Measurements from ENCODE around the gene CCDC8.
"Not testable (repeated sequence)": the region's sequence is repeated elsewhere in the genome, so short reads cannot be mapped to it uniquely, and the experiment has no call there.

The CCDC8 gene

DNA sequence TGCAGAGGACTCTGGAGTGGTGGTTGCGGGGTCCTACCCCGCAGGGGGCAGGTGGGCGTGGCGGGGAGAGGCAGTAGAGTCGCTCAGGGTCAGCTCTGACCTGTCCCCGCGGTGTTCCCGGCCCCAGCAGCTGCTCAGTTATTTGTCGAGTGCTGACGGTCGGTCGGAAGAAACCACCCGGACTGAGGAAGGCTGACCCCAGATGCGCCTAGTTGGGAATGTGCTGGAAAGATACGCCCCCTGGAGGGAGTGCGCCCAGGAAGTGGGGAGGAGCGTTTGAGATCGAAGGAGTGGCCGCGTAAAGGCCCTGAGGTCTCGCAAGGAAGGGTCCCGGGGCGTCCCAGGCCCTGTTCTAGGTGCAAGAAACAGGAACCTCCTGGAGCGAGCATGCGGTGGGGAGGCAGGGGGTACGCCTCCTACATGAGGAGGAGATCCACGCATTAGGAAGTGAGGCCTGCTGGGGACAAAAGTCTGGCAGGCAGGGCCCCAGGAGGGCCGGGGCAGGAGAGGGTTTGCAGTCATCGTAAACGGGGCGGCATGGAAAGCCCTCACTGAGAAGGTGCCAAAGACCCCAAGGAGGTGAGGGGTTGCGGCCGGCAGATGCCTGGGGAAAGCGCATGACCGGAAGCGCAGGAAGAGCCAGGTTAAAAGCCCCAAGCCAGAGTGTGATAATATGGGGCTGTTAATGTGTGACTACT is 9.2 kb downstream of the CCDC8 start:
- DNase-seq, result no peak

DNA sequence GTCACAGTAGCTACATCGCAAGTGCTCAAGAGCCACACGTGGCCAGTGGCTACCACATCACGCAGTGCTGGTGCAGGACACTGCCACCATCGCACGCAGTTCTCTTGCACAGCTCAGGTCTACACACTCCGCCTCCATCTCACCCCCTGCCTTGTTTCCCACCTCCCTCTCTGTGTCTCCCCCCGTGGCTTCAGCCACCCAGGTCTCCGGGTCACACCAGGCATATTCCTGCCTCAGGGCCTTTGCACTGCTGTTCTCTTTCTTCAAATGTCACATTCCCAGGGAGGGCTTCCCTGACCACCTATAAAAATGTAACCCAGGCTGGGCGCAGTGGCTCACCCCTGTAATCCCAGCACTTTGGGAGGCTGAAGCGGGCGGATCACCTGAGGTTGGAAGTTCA is 10.6 kb downstream of the CCDC8 start:
- no peak for DNase-seq

DNA sequence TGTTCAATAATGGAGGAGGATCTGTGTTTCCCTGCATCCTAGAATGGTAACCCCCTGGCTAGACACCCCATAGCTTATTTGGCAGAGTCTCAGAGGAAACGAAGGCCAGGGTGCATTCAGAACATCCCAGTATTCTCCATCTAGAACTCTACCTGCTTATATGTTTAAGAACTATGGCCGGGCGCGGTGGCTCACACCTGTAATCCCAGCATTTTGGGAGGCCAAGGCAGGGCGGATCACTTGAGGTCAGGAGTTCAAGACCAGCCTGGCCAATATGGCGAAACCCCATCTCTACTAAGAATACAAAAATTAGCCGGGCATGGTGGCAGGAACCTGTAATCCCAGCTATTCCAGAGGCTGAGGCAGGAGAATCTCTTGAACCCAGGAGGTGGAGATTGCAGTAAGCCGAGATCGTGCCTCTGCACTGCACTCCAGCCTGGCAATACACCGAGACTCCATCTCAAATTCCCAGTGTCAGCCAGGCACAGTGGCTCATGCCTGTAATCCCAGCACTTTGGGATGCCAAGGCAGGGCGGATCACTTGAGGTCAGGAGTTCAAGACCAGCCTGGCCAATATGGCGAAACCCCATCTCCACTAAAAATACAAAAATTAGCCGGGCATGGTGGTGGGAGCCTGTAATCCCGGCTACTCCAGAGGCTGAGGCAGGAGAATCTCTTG is 15.4 kb downstream of the CCDC8 start:
- DNase-seq, result not testable (repeated sequence)

DNA sequence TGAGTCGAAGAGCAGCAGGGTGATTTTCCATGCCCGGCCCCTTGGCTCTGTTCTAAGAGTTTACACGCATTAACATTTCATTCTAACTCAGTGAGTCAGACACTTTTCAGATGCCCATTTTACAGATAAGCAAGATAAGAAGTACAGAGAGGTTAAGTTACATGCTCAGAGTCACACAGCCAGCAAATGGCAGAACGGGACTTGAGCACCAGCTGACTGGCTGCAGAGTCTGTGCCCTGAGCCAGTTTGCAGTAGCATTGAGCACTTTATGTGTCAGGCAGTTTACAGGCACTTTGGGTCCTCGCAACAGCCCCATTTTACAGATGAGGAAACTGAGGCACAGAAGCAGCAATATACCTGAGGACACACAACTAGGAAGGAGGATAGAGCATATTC is 19.0 kb downstream of the CCDC8 start:
- no peak for DNase-seq

DNA sequence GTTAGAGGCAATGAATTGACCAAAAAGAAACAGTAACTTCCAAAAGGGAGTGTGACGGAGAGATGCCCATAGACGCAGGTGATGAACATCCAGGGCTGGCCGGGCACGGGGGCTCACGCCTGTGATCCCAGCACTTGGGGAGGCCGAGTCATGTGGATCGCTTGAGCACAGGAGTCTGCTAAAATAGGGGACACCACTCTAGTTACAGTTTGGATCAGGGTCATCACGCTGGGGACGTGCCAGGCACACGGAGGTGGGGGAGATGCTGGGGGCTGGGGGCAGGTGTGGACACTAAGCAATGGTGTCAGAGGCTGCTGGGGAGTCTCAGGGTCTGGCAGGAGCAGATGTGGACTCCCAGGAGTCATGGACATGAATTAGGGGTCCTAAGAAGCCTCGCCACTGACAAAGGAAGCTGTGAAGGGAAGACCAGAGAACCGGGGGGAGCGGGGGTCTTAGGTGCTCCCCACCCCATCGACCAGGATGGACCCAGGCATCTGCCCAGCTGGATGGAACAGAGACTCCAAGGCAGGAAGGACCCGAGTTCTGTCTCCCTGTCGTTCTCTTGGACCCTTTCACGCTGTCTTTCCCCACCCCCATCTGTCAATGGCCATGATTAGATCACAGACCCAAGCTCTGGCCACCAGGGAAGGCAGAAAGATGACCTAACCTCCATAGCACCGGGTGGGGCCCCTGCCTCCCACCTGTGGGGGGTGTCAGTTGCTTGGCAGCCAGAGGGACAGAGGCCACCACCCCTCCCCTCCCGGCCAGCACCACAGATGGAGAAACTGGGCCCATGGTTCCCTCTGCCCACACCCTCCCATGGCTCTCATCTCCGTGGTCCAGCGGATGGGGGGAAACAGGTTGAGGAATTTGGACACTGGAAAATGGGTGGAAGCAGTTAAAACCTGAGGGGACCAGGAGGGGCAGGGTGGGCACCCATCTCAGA is 19.6 kb downstream of the CCDC8 start:
- DNase-seq, result no peak

DNA sequence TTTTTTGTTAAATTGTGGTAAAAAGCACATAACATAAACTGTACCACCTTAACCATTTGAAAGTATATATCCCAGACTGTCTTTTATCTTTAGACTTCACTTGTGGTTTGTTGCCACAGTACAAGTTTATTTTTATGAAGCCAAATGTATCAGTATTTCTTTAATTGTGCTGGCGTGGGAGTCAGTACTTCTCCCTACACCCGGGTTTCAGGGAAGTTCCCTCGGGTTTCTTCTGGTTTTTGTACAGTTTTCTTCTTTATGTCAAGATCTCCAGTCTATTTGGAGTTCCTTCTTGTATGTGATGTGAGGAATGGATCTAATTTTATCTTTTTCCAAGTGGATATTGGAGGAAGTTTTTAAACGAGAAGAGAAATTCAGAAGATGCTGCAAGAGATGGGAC is 20.5 kb downstream of the CCDC8 start:
- DNase-seq, result no peak

DNA sequence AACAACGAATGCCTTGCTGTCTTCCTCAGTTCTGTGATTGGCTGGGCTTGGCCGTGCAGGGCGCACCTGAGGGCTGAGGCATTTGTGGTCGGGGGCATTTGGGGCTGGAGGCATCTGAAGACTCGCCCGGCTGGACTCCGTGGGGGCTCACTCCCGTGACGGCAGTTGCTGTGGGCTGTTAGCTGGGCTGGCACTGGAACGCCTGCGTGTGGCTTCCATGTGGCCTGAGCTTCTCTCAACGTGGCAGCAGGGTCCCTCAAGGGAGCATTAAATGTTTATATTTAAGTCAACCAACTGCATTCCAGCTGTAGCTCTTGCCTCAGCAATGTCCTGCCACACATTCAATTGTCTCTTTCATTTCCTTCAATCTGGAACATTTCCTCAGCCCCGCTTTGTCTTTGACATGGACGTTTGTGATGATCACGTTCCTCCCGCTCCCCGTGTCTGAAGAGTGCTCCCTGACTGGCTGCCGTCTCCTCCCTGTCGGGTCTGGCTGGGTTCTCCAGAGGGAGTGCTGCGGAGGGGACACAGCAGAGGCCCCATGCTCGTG is 21.0 kb downstream of the CCDC8 start:
- no peak for DNase-seq

DNA sequence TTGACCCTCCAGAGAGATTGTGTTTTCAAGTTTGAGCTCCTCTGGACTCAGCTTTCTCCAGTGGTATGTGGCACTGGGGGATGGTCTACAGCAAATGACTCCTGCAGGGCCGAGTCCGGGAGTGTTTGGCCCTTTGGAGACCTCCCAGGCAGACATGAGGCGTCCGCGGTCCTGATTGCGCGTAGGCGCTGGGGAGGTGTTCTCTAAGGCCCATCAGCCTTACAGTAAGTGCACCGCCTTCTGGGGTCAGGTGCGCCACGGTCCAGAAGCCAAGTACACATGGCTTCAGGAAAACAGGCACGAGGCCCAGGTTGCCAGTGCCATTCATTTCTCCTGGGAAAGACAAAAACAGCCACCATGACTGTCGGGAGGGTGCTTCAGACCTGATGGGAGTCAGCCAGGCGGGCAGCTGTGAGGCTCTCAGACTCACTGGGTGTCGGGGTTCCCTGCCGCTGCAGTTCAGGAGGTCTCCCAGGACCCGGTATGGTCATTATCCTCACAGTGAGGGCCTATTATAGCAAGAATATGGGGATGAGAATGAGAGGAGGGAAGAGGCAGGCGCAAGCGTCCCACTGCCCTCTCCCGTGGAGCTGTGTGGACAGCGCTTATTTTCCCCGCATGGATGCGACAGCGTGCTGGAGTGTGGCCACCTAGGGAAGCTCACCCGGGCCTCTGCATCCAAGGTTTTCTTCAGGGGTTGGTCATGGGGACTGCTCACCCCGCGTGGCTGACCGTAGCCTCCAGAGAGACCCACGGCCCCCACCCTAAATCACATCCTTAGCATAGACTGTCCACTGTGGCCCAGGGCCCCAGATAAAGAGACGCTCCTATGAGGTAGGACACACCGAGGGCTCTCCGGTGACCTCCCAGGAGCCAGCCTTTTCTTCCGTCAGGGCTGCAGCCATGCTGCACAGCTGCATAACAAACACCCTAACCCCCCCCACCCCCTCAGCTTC is 21.8 kb downstream of the CCDC8 start:
- no peak for DNase-seq

DNA sequence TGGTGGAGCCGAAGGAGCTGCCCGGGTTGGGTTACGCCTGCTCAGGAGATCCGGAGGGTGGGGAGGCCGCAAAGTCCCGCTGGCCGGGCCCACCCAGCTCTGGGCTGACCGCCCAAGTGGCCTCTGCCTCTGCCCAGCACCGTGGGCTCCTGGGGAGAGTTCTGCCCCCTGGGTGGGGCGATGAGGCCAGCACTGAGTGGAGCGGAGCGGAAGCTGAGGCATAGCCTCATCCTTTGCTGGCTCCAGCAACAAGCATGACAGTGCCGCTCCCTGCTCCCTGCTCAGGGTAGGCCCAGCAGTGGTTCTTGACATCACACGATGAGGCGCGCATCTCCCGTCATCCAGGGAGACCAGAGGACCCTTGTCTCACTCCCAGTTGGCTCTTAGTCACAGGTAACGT is 22.5 kb downstream of the CCDC8 start:
- no peak for DNase-seq

DNA sequence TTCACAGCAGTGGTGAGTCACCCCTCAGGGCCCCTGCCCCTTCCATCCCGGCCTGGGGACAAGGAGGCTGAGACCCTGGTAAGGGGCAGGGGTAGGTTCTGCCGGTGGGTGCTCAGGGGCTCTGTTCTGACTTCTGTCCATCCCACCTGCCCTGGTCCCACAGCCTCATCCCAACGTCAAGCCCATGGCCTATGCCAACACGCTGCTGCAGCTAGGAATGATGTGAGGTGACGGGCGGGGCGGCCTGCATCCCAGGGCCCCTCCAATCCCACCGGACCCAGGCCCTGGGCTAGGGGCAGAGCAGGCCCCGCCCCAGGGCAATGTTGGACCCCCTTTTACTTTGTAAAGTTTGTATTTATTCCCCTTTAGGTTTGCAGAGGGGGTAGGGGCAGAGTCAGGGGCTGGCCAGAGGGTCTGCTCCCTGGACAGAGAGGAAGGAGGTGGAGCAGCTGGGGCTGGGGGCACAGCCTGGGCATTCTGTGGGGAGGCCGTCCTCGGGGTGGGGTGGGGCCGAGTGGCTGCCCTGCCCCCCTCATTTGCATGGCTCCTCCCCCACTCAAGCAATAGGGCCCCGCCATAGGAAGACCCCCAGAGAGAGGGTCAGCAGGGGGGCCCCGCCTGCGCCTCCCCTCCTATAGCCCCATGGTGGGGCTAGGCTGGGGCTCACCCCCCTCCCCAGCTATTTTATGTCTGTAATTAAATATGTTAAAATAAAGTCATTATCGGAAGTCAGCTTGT is 23.1 kb downstream of the CCDC8 start:
- no peak for DNase-seq

DNA sequence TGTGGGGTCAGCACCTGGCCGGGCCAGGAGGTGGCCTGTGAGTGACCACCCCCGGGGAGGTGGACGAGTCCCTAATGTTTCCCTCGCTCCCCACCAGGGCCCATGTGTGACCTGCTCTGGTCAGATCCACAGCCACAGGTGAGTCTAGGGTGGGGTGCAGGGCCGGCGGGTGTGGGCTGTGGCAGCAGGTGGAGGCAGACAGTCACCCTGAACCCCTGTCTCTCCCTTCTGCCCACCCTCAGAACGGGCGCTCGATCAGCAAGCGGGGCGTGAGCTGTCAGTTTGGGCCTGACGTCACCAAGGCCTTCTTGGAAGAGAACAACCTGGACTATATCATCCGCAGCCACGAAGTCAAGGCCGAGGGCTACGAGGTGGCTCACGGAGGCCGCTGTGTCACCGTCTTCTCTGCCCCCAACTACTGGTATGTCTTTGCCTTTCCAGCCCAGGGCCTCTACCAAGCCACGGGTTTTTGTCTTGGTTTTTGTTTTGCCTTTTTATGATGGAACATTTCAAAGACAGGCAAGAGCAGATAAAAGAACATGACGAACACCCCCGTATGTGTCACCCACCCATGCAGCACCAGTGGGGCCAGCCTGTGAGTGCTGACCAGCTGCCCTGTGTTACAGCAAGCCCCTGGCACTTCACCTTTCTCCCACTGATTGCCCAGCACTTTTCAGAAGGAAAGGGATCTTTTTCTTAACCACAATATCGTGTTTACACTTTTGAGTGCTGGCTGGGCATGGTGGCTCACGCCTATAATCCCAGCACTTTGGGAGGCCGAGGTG is 24.9 kb downstream of the CCDC8 start:
- DNase-seq, result no peak

DNA sequence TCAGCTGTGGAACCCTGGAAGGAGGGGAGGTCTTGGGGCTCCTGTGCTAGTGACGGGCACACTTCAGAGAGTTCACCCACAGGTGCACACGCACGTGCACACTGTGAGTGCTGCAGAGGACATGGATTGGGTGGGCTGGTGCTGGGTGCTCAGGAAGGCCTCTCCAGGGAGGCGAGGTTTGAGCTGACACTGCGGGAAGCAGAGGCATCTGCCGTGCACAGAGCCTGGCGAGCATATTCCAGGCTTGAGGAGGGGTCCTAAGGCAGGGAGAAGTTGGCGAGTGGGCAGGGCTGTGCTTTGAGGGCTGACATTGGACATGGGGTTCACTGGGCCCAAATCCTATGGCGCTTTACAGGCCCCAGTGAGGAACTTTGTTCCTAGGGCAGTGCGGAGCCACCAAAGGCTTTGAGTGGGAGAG is 25.6 kb downstream of the CCDC8 start:
- no peak for DNase-seq

DNA sequence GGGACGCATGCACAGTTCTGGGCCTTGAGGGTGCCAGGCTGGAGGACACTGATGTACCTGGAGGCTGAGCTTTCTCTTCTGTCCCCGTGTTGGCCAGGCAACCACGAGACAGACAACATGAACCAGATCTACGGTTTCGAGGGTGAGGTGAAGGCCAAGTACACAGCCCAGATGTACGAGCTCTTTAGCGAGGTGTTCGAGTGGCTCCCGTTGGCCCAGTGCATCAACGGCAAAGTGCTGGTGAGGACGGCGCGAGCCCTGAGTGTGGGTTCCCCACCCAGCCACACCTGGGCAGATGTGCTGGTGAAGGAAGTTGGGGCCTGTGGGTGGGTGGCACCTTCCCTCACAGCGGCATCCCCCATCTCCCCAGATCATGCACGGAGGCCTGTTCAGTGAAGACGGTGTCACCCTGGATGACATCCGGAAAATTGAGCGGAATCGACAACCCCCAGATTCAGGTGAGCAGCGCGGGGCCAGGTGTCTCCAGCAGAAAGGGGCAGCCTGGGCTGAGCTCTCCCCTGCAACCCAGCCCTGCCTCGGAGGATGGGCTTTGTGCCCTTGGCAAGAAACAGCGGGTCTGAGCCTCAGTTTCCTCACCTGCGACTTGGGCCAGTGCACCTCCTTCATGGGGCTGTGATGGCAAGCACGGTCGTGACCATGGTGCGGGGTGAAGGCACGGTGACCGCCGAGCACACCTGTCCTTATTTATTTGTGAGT is 26.2 kb downstream of the CCDC8 start:
- DNase-seq, result no peak

DNA sequence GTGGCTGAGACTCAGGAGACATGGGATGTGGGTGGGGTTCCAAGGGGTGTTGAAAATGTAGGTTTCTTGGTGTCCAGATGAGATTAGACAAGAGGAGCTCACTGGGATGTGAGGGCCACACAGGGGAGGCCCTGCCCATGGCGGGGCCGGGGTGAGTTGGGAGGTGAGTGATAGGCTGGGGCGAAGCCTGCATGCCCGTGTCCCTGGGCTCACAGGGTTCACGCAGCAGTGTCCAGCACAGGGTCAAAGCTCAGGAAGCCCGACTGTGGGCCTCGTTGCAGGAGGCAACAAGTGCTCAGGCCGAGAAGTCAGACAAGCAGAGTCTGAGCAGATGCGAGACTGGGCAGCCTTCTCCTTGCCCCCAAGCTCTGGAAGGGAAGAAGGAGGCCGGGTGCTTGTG is 27.2 kb downstream of the CCDC8 start:
- no peak for DNase-seq

DNA sequence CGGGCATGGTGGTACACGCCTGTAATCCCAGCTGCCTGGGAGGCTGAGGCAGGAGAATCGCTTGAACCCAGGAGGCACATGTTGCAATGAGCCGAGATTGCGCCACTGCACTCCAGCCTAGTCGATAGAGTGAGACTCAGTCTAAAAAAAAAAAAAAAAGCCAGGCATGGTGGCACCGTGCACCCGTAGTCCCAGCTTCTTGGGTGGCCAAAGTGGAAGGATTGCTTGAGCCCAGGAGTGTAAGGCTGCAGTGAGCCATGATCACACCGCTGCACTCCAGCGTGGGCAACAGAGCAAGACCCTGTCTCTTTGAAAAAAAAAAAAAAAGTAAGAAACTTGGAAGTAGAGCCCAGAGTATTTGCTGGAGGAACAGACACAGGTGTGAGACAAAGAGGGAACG is 27.7 kb downstream of the CCDC8 start:
- DNase-seq, result no peak

DNA sequence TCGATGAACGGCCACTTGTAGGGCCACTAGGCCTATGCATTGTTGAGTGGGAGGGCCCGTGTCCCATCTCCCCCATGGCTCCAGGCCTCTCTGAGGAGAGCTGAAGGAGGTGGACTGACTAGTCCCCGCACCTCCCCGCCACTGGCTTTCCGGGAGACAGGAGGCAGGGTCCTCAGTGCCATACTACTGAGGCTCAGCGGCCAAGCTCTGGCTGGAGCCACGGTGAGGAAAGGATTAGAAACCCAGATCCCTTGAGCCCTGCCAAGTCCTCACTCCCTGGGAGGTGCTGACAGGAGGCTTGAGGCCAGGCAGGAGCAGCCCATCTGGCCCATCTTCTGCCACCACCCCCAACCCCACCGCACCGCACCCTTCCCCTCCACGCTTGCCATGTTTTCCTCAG is 29.0 kb downstream of the CCDC8 start:
- no peak for DNase-seq

DNA sequence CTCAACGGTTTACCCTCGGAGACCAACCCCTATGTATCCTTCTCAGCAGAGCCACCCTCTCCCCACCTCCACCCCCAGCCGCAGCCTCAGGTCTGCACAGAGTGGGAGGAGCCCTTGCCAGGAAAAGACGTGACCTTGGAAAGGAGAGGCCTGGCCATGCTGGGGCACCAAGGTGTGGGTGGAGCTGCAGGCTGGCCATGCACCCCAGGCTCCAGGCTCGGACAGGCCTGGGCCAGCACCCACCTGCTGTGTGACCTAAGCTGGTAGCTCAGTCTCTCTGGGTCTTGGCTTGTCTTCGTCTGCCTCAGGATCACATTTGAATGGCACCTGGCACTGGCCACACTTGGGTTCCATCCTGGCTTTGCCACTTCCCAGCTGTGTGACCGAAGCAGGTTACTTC is 29.5 kb downstream of the CCDC8 start:
- no peak for DNase-seq

DNA sequence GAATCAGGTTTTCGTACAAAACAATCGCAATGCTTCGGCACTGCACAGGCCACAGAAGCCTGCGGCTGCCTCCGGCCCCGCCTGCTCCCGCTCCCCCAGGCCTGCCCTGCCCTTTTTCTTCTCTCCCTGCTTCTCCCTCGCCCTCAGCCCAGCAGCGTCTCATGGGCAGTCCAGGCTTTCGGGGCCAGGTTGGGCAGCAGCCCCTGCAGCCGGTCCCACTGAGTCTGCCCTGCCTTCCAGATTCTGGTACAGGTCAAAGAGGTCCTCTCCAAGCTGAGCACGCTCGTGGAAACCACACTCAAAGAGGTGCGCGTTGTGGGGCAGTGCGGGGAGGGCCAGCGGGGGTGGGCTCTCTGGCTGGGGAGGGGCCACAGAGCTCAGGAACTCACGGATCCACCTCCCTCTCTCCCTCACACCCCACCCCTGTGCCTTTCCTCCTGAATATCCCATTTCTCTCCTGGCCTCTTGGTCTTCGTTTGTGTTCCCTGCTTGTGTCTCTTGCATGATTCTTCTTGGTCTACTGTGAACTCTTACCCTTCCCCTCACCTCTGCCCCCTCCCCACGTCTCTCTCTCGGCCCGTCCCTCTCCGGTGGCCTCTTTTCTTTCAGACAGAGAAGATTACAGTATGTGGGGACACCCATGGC is 30.1 kb downstream of the CCDC8 start:
- DNase-seq, result no peak

DNA sequence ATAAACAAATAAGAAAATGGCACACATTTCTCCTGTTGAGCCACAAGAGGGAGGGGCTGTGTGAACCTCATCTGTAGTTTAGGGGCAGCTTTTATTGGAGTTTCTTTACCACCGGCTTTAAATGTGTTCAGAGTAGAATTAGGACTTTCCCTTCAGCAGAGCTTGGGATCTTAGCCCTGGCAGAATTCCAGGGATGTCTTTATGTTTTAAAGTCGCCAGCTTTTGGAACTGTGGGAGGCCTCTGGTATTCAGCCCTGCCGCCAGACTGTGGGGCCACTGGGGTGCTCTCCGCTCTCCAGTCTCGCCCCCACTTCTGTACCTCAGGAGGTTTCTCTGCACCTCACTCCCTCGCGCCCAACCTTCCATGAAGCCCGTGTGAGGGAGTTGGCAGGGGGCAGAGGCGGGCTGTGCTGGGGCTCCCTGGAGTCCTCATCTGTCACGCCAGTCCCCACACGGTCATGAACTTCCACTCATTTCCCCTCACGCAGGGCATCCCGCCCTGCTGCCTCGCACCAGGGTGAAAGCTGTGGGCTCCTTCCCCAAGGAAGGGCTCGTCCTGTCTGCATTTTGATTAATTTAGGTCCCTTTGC is 31.5 kb downstream of the CCDC8 start:
- no peak for DNase-seq
